Measurements from ENCODE around the gene SLC25A2. TPM values are rescaled to one million over a fixed set of nuclear protein-coding genes. Genes with fewer than 3 reads are reported as not detected.
"Not testable (repeated sequence)": the region's sequence is repeated elsewhere in the genome, so short reads cannot be mapped to it uniquely, and the experiment has no call there.

SLC25A2 gene
- total RNA-seq, 1 donor from 2014 or later = 0.81 TPM

- Mint-ChIP-seq H3K27ac (ENCODE audit: unreplicated experiment) (peak within 1 kb of the TSS; percentile 100), H3K27me3 (ENCODE audit: unreplicated experiment) (no peaks in the 10 kb centered on the region), H3K9me3 (ENCODE audit: unreplicated experiment) (peaks cover 50% of the 10 kb centered on the region), H3K36me3 (ENCODE audit: unreplicated experiment) (peaks cover 58% of the 10 kb centered on the region), H3K4me3 (ENCODE audit: unreplicated experiment) (peak within 1 kb of the TSS; percentile 98), H3K4me1 (ENCODE audit: unreplicated experiment) (peaks cover 12% of the 10 kb centered on the region)
- peak; percentile 97 for DNase-seq (ENCODE audit: extremely low spot score, unreplicated experiment)
- peak; percentile 90 for TF ChIP-seq CTCF (IDR thresholded peaks at IDR 0.05)
These were observed 16.6 kb upstream of the SLC25A2 start, which contains the start of gene TAF7 for GRCh38 chr5:141320225-141321169. Gene TAF7 (minus strand): TSS chr5:141320784. CDS start chr5:141320044, 740 bp downstream.

- no peak for DNase-seq (ENCODE audit: extremely low spot score, unreplicated experiment)
- H3K4me3 Mint-ChIP-seq (ENCODE audit: unreplicated experiment) = peak overlapping the region; percentile 98
- peak overlapping the region; percentile 100 for H3K27ac Mint-ChIP-seq (ENCODE audit: unreplicated experiment)
- no peak for TF ChIP-seq CTCF (IDR thresholded peaks at IDR 0.05)
- no peaks in the 10 kb centered on the region for H3K27me3 Mint-ChIP-seq (ENCODE audit: unreplicated experiment)
- H3K36me3 Mint-ChIP-seq (ENCODE audit: unreplicated experiment) = peaks cover 66% of the 10 kb centered on the region
- H3K4me1 Mint-ChIP-seq (ENCODE audit: unreplicated experiment) = peaks cover 12% of the 10 kb centered on the region
- peaks cover 54% of the 10 kb centered on the region for H3K9me3 Mint-ChIP-seq (ENCODE audit: unreplicated experiment)
These were observed 15.8 kb upstream of the SLC25A2 start for GRCh38 chr5:141319699-141320098.

GRCh38 chr5:141319202-141319601 is 15.4 kb upstream of the SLC25A2 start:
- Mint-ChIP-seq H3K36me3 (ENCODE audit: unreplicated experiment) (peaks cover 71% of the 10 kb centered on the region), H3K4me1 (ENCODE audit: unreplicated experiment) (peaks cover 12% of the 10 kb centered on the region), H3K27me3 (ENCODE audit: unreplicated experiment) (no peaks in the 10 kb centered on the region), H3K27ac (ENCODE audit: unreplicated experiment) (no peak overlapping the region), H3K4me3 (ENCODE audit: unreplicated experiment) (peak overlapping the region; percentile 98), H3K9me3 (ENCODE audit: unreplicated experiment) (peaks cover 57% of the 10 kb centered on the region)
- TF ChIP-seq CTCF (IDR thresholded peaks at IDR 0.05) = no peak
- DNase-seq (ENCODE audit: extremely low spot score, unreplicated experiment) = no peak

GRCh38 chr5:141316963-141317362 is 13.1 kb upstream of the SLC25A2 start:
- peaks cover 62% of the 10 kb centered on the region for H3K9me3 Mint-ChIP-seq (ENCODE audit: unreplicated experiment)
- H3K27me3 Mint-ChIP-seq (ENCODE audit: unreplicated experiment); H3K4me3 Mint-ChIP-seq (ENCODE audit: unreplicated experiment); H3K27ac Mint-ChIP-seq (ENCODE audit: unreplicated experiment); DNase-seq (ENCODE audit: extremely low spot score, unreplicated experiment): not testable (repeated sequence)
- H3K4me1 Mint-ChIP-seq (ENCODE audit: unreplicated experiment) = peaks cover 12% of the 10 kb centered on the region
- H3K36me3 Mint-ChIP-seq (ENCODE audit: unreplicated experiment) = peaks cover 88% of the 10 kb centered on the region

- Mint-ChIP-seq H3K36me3 (ENCODE audit: unreplicated experiment) (peaks cover 81% of the 10 kb centered on the region), H3K27me3 (ENCODE audit: unreplicated experiment) (no peaks in the 10 kb centered on the region), H3K9me3 (ENCODE audit: unreplicated experiment) (peaks cover 55% of the 10 kb centered on the region)
These were observed 9.9 kb upstream of the SLC25A2 start for GRCh38 chr5:141313711-141314110.

More at GRCh38 chr5:141313711-141314110, 9.9 kb upstream of the SLC25A2 start:
- TF ChIP-seq CTCF (IDR thresholded peaks at IDR 0.05) = no peak
- H3K4me3 Mint-ChIP-seq (ENCODE audit: unreplicated experiment) = no peak overlapping the region
- no peak overlapping the region for H3K27ac Mint-ChIP-seq (ENCODE audit: unreplicated experiment)
- no peak for DNase-seq (ENCODE audit: extremely low spot score, unreplicated experiment)
- H3K4me1 Mint-ChIP-seq (ENCODE audit: unreplicated experiment) = peaks cover 1% of the 10 kb centered on the region

Measured in osteocyte (in vitro differentiated cells).